GM21528 (cell line): ENCODE measurements around the gene MGAT1.
A peak's percentile ranks its signal among the peaks of the same experiment; 100 is the strongest.

Source experiments
- ATAC-seq: cut with Tn5 transposase; IDR thresholded peaks from one replicate; pipeline ENCODE4 v1.9.1; 2021; ENCODE audit warnings: mild to moderate bottlenecking, moderate library complexity; ENCODE audit not compliant: unreplicated experiment, low FRiP score

The MGAT1 gene

DNA sequence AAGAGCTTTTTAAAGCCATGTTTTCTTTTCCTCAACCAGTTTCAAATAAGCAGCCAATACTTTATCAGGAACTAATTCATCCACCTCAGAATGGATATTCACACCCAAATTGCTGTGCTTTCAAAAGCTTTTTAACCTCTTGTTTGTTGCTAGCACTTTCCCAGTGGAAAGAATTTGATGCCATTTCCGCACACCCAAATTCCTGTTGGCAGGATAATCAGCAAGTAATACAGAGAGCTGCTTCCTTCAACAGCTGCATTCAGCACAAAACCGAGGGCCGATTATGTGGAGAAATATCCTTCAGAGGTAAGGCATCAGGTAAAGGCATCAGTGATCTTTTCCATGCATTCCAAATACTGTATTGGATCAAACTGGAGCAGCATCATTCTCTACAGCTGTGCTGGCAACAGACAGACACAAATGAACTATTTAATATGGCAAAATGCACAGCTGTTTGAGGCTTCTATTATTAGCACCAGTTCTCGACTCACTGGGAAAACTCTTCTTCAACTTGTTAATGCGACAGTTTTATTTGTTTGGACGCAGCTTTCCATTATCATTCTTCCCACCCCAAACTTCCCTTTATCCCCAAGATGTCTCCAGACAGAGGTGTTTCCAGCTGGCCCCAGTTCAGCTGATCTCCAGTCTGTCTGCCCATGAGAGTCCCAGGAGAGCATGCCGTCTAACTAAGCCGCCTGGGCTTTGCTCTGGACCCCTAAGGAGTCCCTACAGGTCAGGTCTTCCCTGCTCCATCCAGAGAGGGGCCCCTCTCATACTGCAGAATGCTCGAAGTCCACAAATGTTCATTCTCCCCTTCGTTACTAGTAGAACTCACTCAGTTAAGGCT is 22.2 kb upstream of the MGAT1 start:
- ATAC-seq: no peak

- ATAC-seq: no peak
Observed at GRCh38 chr5:180823940-180824629, 21.5 kb upstream of the MGAT1 start.

- no peak for ATAC-seq
Observed at GRCh38 chr5:180823346-180823745, 20.7 kb upstream of the MGAT1 start.

DNA sequence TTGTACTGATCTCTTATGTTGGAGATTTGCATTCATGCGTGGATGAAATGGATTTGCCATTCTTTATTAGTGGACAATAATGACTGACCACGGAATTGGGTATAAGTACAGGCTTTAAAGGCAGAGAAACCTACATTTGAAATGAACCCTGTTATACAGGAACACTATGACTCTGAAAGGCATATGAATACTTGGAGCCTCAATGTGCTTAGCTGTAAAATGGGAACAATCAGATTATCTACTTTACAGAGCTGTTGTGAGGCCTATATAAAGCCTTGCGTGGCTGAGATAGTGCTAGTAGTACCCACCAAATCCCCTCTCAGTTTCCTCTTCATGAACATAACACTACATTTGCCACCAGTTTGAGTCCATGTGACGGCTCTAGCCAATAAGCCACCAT is 18.9 kb upstream of the MGAT1 start:
- ATAC-seq: no peak

- ATAC-seq: peak; percentile 65
Observed at GRCh38 chr5:180820788-180821321, 18.2 kb upstream of the MGAT1 start.

DNA sequence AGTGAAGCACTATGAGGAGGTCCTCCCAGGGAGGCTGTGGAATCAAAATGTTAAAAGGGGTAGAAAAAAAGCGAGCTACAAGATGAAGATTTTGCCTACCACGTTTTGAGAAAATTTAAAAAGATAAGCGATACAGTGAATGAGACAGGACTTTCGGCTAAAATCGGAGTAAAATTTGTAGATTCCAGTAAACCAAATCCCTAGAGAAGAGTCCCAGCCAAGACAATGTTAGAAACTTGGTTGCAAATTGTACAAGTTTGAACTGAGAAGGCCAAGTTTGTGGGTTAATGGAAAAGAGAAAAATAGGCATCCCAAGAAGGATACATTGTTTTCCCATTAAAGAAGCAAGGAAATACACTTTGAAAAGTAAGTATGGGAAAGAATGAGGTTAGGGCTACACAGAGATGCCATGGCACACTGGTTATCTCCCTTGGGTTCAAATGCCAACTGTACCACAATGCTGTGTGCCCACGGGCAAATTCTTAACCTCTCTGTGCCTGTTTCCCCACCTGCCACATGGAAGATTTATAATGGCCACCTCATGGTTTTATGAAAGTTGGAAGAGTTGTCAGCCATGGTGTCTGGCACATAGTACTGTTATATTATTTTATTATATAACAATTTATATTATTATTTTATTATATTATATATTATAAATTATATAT is 16.2 kb upstream of the MGAT1 start:
- ATAC-seq: no peak

GRCh38 chr5:180817893-180818674 is 15.5 kb upstream of the MGAT1 start:
- ATAC-seq: no peak

DNA sequence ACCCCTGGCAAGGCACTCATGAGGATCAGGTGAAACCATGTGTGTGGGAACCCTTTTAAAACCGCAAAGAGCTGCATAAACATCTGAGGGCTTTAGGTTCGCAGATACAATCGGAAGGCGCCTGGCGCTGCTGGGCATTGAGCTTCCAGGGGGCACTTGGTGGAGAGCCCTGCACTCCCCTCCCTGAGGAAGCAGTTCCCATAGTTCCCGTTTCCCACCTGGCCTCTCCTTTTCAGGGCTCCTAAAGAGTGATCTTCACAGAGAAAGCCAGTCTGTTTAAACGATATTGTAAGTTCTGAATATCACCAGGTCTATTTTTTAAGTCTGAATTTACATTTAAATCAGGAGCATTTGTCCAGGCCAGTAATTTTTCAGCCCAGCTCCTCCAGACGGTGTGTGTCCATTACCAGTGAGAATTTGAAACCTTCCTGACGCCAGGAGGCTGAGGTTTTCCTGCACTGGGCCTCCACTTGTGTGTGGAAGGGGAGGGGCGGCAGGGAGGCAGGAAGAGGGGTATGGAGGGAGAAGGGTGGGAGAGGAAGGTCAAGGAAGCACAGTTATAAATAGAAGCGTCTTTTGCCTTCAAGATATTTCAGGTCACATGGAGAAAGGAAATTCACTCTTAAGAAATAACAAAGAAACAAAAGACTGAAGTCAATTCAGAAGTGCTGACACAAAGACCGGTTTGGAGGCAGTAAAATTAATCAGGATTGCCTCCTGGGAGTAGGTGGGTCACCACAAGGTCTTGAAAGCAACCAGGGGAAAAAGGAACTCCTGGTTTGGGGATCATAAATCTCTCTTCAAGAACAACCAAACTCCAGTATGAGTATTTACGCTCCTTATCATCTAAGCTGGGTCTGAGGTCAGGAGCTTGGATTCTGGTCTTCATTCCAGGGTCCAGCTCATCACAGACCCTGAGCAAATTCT is 14.3 kb upstream of the MGAT1 start:
- ATAC-seq: peak; percentile 42

DNA sequence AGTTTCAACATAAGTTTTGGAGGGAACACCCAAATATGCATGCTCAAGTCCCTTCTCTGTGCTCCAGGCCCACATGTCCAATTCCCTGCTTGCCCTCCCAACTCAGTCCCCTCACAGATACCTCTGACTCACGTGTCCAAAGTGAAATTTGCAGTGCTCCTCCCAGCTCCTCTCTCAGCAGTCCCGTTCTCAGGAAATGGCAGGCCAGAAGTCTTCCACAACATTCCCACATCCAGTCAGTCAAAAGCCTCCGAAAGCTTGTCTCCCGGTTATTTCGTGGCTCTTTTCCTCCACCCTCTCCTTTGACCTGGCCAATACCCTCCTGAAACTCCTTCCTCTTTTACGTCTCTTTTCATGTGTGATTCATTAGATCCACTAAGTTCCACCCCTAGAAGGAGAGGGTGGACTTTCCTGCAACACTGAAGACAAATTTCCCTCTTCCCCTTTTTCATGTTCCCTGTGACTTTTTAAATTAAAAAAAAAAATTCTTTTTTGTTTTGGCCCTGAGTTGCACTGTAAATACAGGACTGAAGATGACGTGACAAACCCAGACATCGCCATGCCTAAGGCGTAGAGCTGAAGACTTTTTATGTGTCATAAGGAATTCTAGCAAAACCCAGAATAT is 12.8 kb upstream of the MGAT1 start:
- no peak for ATAC-seq

DNA sequence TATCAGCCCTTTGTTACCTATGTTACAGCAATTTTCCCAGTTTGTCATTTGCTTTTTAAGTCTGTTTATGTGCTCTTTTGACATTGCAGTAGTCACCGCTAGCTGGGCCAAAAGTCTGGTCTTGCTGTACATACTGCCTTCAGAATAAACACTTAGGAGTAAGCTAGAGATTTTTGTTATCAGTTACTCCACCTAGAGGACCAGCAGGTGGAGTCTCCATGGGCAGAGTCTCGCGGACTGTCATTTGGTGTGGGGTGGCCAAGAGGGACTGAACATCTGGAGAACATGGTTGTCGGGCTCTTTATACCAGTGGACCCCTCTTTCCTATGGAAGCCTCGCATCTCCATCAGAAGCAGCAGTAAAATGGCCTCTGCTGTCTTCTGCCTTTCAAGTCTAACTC is 10.8 kb upstream of the MGAT1 start:
- ATAC-seq: no peak

DNA sequence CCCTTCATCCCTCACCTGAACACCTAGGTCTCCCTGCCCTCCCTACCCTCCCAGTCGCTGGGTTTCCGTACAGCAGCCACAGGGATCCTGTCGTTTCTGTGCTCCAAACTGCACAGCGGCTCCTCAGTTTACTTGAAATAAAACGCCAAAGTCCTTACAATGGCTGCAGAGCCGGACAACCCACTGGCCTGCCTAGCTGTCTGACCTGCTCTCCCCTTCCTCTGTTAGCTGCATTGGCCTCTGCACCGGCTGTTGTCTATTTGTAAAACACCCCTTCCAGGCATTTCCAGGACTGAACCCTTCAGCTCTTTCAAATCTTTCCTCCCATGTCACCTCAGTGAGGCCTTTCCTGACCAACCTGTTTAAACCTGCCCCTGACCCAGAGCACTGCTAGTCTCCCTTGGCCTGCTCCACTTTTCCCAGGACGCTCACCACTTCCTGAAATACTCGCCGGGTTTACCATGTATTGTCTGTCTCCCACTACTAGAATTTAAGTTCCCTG is 9.1 kb upstream of the MGAT1 start:
- no peak for ATAC-seq

- no peak for ATAC-seq
Observed at GRCh38 chr5:180810959-180811622, 8.5 kb upstream of the MGAT1 start.

DNA sequence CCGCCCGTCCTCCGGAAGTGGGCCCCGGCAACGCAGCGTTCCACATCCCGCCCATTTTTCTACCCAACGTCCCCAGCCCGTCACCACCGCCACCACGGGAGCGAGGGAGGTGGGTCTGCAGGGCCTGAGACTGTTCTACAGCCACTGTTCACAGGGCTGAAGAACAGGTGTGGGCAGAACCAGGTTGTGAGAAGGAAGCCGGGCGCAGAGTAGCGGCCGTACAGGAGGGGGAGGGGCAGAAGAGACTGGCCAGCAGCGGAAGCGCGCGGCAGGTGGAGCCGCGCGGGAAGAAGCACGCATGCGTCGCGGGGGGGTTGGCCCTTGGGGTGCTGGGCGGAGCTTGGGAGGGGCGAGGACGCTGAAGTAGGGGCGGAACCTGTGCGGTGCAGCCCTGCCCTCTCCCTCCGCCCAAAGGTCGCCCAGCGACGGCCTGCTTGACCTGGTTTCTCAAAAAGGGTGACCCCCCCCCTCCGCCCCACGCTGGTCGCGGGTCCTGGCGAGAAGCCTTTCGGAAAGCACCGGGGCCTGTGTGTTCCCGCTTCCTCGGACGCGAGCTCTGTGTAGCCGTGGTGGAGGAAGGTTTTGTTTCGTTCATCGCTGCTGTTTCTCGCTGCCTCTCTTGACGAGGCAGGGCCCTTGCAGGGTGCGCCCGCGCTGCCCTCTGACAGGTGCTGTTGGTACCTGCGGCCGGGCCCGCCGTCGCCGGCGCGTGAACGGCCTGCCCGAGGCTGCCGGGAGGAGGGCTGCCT is 7.8 kb upstream of the MGAT1 start:
- peak; percentile 70 for ATAC-seq

GRCh38 chr5:180809403-180810209 is 7.0 kb upstream of the MGAT1 start:
- ATAC-seq: peak; percentile 61

DNA sequence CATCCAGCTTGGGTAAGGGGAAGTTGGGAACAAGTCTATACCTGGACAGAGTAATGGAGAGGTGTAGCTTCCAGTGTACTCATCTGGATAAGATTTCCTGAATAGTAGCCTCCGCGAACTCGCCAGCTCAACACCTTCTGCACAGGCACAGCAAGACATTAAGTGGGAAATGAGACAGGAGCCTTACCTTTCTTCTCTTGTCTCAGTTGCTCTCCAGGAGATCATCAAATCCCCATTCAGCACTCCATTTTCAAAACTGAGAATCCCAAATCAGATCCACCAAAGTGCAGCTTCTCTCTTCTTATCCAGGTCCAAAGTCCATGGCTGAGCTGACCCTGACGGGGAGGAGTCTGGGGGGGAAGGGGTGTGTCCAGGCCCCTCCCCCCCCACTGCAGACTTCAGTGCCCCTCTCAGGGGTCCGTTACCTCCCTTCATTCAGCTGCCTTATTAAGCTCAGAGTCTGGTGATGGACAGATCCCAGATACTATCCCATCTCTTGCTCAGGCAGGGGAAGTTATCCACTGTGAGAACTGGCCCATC is 5.9 kb upstream of the MGAT1 start:
- no peak for ATAC-seq

GRCh38 chr5:180807654-180808414 is 5.2 kb upstream of the MGAT1 start:
- ATAC-seq: no peak
